Activated CD4-positive, alpha-beta memory T cell treated with anti-CD3 and anti-CD28 coated beads, Interleukin-2, amount 10 ng/mL, durations not matched to agents 7 days and 5 days (primary cell): ENCODE measurements around the gene NLGN1. TPM values are rescaled to one million over a fixed set of nuclear protein-coding genes. Genes with fewer than 3 reads are reported as not detected.

Experiments
- CTCF ChIA-PET: fragments of 350-600 bp; sonication (Branson Sonifier 250); formaldehyde crosslinking; loops from one replicate; lab custom pipeline; 2021; ENCODE audit warnings: antibody characterized with exemption, inconsistent platforms; lab: Charles Lee
- POLR2A ChIA-PET: fragments of 350-600 bp; sonication (Branson Sonifier 250); formaldehyde crosslinking; loops from one replicate; lab custom pipeline; 2021; ENCODE audit warnings: antibody characterized with exemption; lab: Charles Lee
- DNase-seq: peaks from one replicate; pipeline ENCODE4 v3.0.0-alpha.2; 2020
- H3K27ac Mint-ChIP-seq: one replicate; pipeline ENCODE4 v1.8.0; 2021; ENCODE audit warnings: mild to moderate bottlenecking, mixed read lengths
- H3K27me3 Mint-ChIP-seq: one replicate; pipeline ENCODE4 v1.8.0; 2021; ENCODE audit warnings: mixed read lengths
- H3K36me3 Mint-ChIP-seq: one replicate; pipeline ENCODE4 v1.8.0; 2021; ENCODE audit warnings: low read depth, mixed read lengths
- H3K4me1 Mint-ChIP-seq: one replicate; pipeline ENCODE4 v1.8.0; 2021; ENCODE audit warnings: mixed read lengths
- H3K4me3 Mint-ChIP-seq: one replicate; pipeline ENCODE4 v1.8.0; 2021; ENCODE audit warnings: mild to moderate bottlenecking, mixed read lengths
- H3K9me3 Mint-ChIP-seq: one replicate; pipeline ENCODE4 v1.8.0; 2021; ENCODE audit warnings: mixed read lengths
- total RNA-seq, 2 experiments: library from RNA; stranded (reverse); gene quantifications; one replicate each; pipeline ENCODE4 v1.2.3, GENCODE V29; 2021

Gene NLGN1
- total RNA-seq, 2 experiments from 2014 or later: not detected

GRCh38 chr3:174035328-174035886, 637.9 kb downstream of the NLGN1 start:
- POLR2A ChIA-PET: no interaction called here
- Mint-ChIP-seq H3K27ac (no peak overlapping the region), H3K36me3 (no peaks in the 10 kb centered on the region), H3K27me3 (no peaks in the 10 kb centered on the region), H3K4me3 (no peak overlapping the region), H3K9me3 (peaks cover 13% of the 10 kb centered on the region), H3K4me1 (no peaks in the 10 kb centered on the region)
- DNase-seq: no peak
- CTCF ChIA-PET: no interaction called here

DNA sequence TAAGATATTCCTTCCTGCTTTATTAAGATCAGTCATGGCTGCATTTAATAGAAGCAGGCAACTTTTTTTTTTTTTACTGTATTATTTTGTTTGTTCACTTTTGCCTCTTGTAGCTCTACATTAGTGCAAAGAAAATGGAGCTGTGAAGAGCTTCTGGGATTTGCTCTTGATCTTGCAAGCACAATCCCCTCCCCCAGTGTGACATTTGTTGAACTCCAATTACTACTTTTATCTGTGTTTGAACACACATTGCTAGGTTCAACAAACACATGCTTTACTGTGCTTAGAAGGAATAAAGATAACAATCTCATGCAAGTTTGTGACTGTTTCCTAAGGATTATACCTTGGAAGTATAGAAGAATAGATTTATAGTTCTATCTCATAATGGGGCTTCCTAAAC, 648.8 kb downstream of the NLGN1 start:
- no peaks in the 10 kb centered on the region for H3K4me1 Mint-ChIP-seq
- no peak overlapping the region for H3K4me3 Mint-ChIP-seq
- DNase-seq: no peak
- H3K27me3 Mint-ChIP-seq: no peaks in the 10 kb centered on the region
- no peak overlapping the region for H3K27ac Mint-ChIP-seq
- H3K9me3 Mint-ChIP-seq: peaks cover 21% of the 10 kb centered on the region
- POLR2A ChIA-PET: no interaction called here
- CTCF ChIA-PET: no interaction called here
- H3K36me3 Mint-ChIP-seq: no peaks in the 10 kb centered on the region

GRCh38 chr3:174049472-174049871, 651.9 kb downstream of the NLGN1 start:
- H3K9me3 Mint-ChIP-seq: peaks cover 16% of the 10 kb centered on the region
- no peak for DNase-seq
- ChIA-PET POLR2A (no interaction called here), CTCF (no interaction called here)
- no peaks in the 10 kb centered on the region for H3K36me3 Mint-ChIP-seq
- no peak overlapping the region for H3K4me3 Mint-ChIP-seq
- no peak overlapping the region for H3K27ac Mint-ChIP-seq
- H3K4me1 Mint-ChIP-seq: no peaks in the 10 kb centered on the region
- no peaks in the 10 kb centered on the region for H3K27me3 Mint-ChIP-seq

GRCh38 chr3:174051191-174051590, 653.6 kb downstream of the NLGN1 start:
- H3K36me3 Mint-ChIP-seq: no peaks in the 10 kb centered on the region
- no peaks in the 10 kb centered on the region for H3K27me3 Mint-ChIP-seq
- no peak for DNase-seq
- H3K27ac Mint-ChIP-seq: no peak overlapping the region
- ChIA-PET CTCF (no interaction called here), POLR2A (no interaction called here)
- H3K4me3 Mint-ChIP-seq: no peak overlapping the region
- no peaks in the 10 kb centered on the region for H3K4me1 Mint-ChIP-seq
- peaks cover 7% of the 10 kb centered on the region for H3K9me3 Mint-ChIP-seq

- no peaks in the 10 kb centered on the region for H3K36me3 Mint-ChIP-seq
- no peaks in the 10 kb centered on the region for H3K9me3 Mint-ChIP-seq
- no peaks in the 10 kb centered on the region for H3K4me1 Mint-ChIP-seq
- POLR2A ChIA-PET: no interaction called here
- CTCF ChIA-PET: no interaction called here
- no peak overlapping the region for H3K27ac Mint-ChIP-seq
- H3K4me3 Mint-ChIP-seq: no peak overlapping the region
- no peak for DNase-seq
- H3K27me3 Mint-ChIP-seq: no peaks in the 10 kb centered on the region
Measured at GRCh38 chr3:174058804-174059203, 661.3 kb downstream of the NLGN1 start.

GRCh38 chr3:174060431-174060830, 662.9 kb downstream of the NLGN1 start:
- H3K36me3 Mint-ChIP-seq: no peaks in the 10 kb centered on the region
- H3K4me3 Mint-ChIP-seq: no peak overlapping the region
- no peak overlapping the region for H3K27ac Mint-ChIP-seq
- ChIA-PET CTCF (no interaction called here), POLR2A (no interaction called here)
- H3K27me3 Mint-ChIP-seq: no peaks in the 10 kb centered on the region
- DNase-seq: no peak
- no peaks in the 10 kb centered on the region for H3K9me3 Mint-ChIP-seq
- H3K4me1 Mint-ChIP-seq: no peaks in the 10 kb centered on the region

DNA sequence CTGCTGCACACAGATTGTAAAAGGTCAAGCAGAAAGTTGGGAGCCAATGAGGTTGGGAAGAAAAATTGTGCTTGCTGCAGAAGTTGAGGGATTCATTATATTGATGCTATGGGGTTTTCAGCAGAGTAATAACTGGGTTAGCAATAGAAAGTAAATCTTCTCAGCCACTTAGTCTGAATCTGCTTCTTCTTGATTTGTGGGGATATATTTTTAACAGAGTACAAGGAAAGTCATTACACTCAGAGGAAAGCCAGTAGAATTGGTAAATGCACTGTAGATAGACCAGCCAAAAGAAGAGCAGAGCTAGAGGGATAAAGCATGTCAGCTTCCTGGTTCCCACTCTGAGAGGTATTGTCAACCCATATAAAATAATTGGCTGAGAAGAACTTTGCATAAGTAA, 663.6 kb downstream of the NLGN1 start:
- ChIA-PET CTCF (no interaction called here), POLR2A (no interaction called here)
- no peaks in the 10 kb centered on the region for H3K4me1 Mint-ChIP-seq
- H3K4me3 Mint-ChIP-seq: no peak overlapping the region
- H3K36me3 Mint-ChIP-seq: no peaks in the 10 kb centered on the region
- H3K9me3 Mint-ChIP-seq: no peaks in the 10 kb centered on the region
- DNase-seq: no peak
- H3K27ac Mint-ChIP-seq: no peak overlapping the region
- no peaks in the 10 kb centered on the region for H3K27me3 Mint-ChIP-seq

DNA sequence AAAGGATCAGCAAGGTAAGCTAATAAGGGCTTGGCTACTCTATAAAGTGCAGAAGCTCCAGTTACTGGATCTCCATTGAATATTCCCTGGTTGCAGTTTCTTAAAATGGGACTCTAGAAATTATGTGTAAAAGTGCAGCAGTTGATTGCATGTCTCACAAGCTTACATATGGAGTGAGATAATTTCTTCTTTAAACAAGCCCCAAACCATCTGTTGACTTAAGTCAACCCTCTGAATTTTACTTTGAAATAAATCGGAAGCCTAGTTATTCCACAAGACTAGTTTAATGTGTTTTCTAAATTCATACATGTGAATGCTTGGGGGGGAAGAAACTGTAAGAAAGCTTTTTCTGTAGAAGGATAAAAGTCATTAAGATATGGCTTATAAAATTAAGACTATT, 664.2 kb downstream of the NLGN1 start:
- H3K4me3 Mint-ChIP-seq: no peak overlapping the region
- CTCF ChIA-PET: no interaction called here
- no peaks in the 10 kb centered on the region for H3K4me1 Mint-ChIP-seq
- POLR2A ChIA-PET: no interaction called here
- DNase-seq: no peak
- H3K27me3 Mint-ChIP-seq: no peaks in the 10 kb centered on the region
- H3K36me3 Mint-ChIP-seq: no peaks in the 10 kb centered on the region
- no peaks in the 10 kb centered on the region for H3K9me3 Mint-ChIP-seq
- no peak overlapping the region for H3K27ac Mint-ChIP-seq

DNA sequence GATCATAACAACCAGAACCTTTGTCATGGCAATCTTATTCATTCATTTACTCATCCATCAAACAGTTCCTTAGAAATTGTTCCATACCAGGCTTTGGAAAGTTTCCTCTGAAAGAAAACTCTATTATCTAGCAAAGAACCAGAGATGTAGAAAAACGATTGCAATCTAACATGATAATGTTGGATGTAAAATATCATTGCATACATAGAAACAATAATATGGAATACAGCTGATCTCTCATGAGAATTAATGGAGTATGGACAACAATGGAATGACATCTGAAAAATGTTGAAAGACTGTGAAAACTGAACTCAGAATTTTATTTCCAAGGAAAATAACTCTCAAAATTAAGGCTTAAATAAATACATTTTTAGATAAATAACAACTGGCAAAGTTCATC, 665.4 kb downstream of the NLGN1 start:
- no peaks in the 10 kb centered on the region for H3K9me3 Mint-ChIP-seq
- CTCF ChIA-PET: no interaction called here

GRCh38 chr3:174068035-174068434, 670.5 kb downstream of the NLGN1 start:
- Mint-ChIP-seq H3K9me3 (peaks cover 7% of the 10 kb centered on the region), H3K4me3 (no peak overlapping the region), H3K4me1 (no peaks in the 10 kb centered on the region), H3K36me3 (no peaks in the 10 kb centered on the region), H3K27ac (no peak overlapping the region), H3K27me3 (no peaks in the 10 kb centered on the region)
- ChIA-PET CTCF (no interaction called here), POLR2A (no interaction called here)
- DNase-seq: no peak

More for the DNA sequence above, 665.4 kb downstream of the NLGN1 start:
- Mint-ChIP-seq H3K27ac (no peak overlapping the region), H3K4me1 (no peaks in the 10 kb centered on the region), H3K4me3 (no peak overlapping the region), H3K27me3 (no peaks in the 10 kb centered on the region), H3K36me3 (no peaks in the 10 kb centered on the region)
- POLR2A ChIA-PET: no interaction called here
- DNase-seq: no peak

DNA sequence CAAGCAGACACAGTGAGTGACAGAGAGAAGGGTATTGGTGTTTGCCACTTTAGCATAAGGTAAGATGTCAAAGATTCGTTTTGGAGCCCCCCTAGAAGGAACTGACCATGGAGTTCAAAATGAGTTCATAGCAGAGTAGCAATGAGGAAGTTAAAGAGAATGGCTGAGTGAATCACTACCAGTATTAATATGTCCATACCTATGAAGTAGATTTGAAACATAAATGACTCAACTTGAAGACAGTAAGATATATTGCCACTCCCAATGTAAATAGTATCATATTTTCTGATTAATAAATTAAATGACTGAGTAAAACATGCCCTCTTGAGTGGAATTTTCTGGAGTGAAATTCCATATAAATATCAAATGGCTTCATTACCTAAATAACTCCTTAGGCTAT, 675.1 kb downstream of the NLGN1 start:
- Mint-ChIP-seq H3K9me3 (peaks cover 7% of the 10 kb centered on the region), H3K27me3 (no peaks in the 10 kb centered on the region), H3K4me1 (no peaks in the 10 kb centered on the region), H3K27ac (no peak overlapping the region), H3K36me3 (no peaks in the 10 kb centered on the region), H3K4me3 (no peak overlapping the region)
- CTCF ChIA-PET: no interaction called here
- DNase-seq: no peak
- POLR2A ChIA-PET: no interaction called here

- peaks cover 6% of the 10 kb centered on the region for H3K9me3 Mint-ChIP-seq
- ChIA-PET POLR2A (no interaction called here), CTCF (no interaction called here)
- no peak overlapping the region for H3K27ac Mint-ChIP-seq
- H3K4me3 Mint-ChIP-seq: no peak overlapping the region
- DNase-seq: no peak
- H3K36me3 Mint-ChIP-seq: no peaks in the 10 kb centered on the region
- H3K27me3 Mint-ChIP-seq: no peaks in the 10 kb centered on the region
- H3K4me1 Mint-ChIP-seq: no peaks in the 10 kb centered on the region
Measured at GRCh38 chr3:174083706-174084105, 686.2 kb downstream of the NLGN1 start.

- H3K36me3 Mint-ChIP-seq: no peaks in the 10 kb centered on the region
Measured at GRCh38 chr3:174089592-174089991, 692.0 kb downstream of the NLGN1 start.

GRCh38 chr3:174094669-174095068, 697.1 kb downstream of the NLGN1 start:
- ChIA-PET CTCF (no interaction called here), POLR2A (no interaction called here)
- H3K27ac Mint-ChIP-seq: no peak overlapping the region
- no peaks in the 10 kb centered on the region for H3K36me3 Mint-ChIP-seq
- H3K4me3 Mint-ChIP-seq: no peak overlapping the region
- no peaks in the 10 kb centered on the region for H3K4me1 Mint-ChIP-seq
- no peak for DNase-seq
- H3K27me3 Mint-ChIP-seq: no peaks in the 10 kb centered on the region
- H3K9me3 Mint-ChIP-seq: no peaks in the 10 kb centered on the region

More at GRCh38 chr3:174089592-174089991, 692.0 kb downstream of the NLGN1 start:
- H3K27me3 Mint-ChIP-seq: no peaks in the 10 kb centered on the region
- no peaks in the 10 kb centered on the region for H3K4me1 Mint-ChIP-seq
- no peak for DNase-seq
- peaks cover 2% of the 10 kb centered on the region for H3K9me3 Mint-ChIP-seq
- ChIA-PET CTCF (no interaction called here), POLR2A (no interaction called here)
- no peak overlapping the region for H3K4me3 Mint-ChIP-seq
- no peak overlapping the region for H3K27ac Mint-ChIP-seq
